Smooth muscle cell (in vitro differentiated cells): ENCODE results near the gene CACNA2D3. TPM values are rescaled to one million over a fixed set of nuclear protein-coding genes. Genes with fewer than 3 reads are reported as not detected.

Source experiments
- DNase-seq: peaks from one replicate; lab custom pipeline; 2025; ENCODE audit not compliant: unreplicated experiment; lab: John Stamatoyannopoulos, UW
- H2AFZ ChIP-seq: fragments of 200-600 bp; sonication (generic); 2 replicates; pipeline ENCODE4 v1.6.0; 2016; ENCODE audit warnings: antibody characterized with exemption, low read depth, mild to moderate bottlenecking
- H3F3A ChIP-seq: fragments of 200-600 bp; sonication (generic); 2 replicates; pipeline ENCODE4 v1.6.0; 2017; ENCODE audit warnings: antibody characterized with exemption, low read depth
- H3K27ac ChIP-seq: fragments of 200-600 bp; sonication (generic); 2 replicates; pipeline ENCODE4 v1.5.1; 2016; ENCODE audit warnings: low read depth, mild to moderate bottlenecking
- H3K27me3 ChIP-seq: fragments of 200-600 bp; sonication (generic); 2 replicates; pipeline ENCODE4 v1.6.1; 2016; ENCODE audit warnings: low read depth, mild to moderate bottlenecking
- H3K36me3 ChIP-seq: fragments of 200-600 bp; sonication (generic); 2 replicates; pipeline ENCODE4 v1.5.1; 2016; ENCODE audit warnings: low read depth
- H3K4me1 ChIP-seq: fragments of 200-600 bp; sonication (generic); 2 replicates; pipeline ENCODE4 v1.5.1; 2016; ENCODE audit warnings: low read depth
- H3K4me2 ChIP-seq: fragments of 200-600 bp; sonication (generic); 2 replicates; pipeline ENCODE4 v1.6.0; 2016; ENCODE audit warnings: mild to moderate bottlenecking
- H3K4me3 ChIP-seq: fragments of 200-600 bp; sonication (generic); 2 replicates; pipeline ENCODE4 v1.5.1; 2016; ENCODE audit warnings: mild to moderate bottlenecking
- H3K79me2 ChIP-seq: fragments of 200-600 bp; sonication (generic); 2 replicates; pipeline ENCODE4 v1.6.0; 2016; ENCODE audit warnings: low read depth, mild to moderate bottlenecking
- H3K9ac ChIP-seq: fragments of 200-600 bp; sonication (generic); 2 replicates; pipeline ENCODE4 v1.6.0; 2016; ENCODE audit warnings: low read depth
- H3K9me3 ChIP-seq: fragments of 200-600 bp; sonication (generic); replicated peaks from 2 replicates; pipeline ENCODE4 v1.5.1; 2016; ENCODE audit warnings: low read depth
- H4K20me1 ChIP-seq: fragments of 200-600 bp; sonication (generic); 2 replicates; pipeline ENCODE4 v1.6.0; 2016; ENCODE audit warnings: low read depth
- CTCF ChIP-seq: fragments of 200-600 bp; sonication (generic); IDR thresholded peaks from 2 replicates; pipeline ENCODE4 v1.5.1; 2017; ENCODE audit warnings: borderline replicate concordance, mild to moderate bottlenecking, antibody characterized with exemption; ENCODE audit not compliant: insufficient read depth, poor library complexity, severe bottlenecking
- WGBS: methylation state at CpG from one replicate; pipeline ENCODE4 v1.1.7; 2016; ENCODE audit warnings: low lambda C conversion rate; 5-methylcytosine and 5-hydroxymethylcytosine counted together
- polyA plus RNA-seq: library from polyadenylated mRNA; unstranded; fragments of >200 nt; fragmentation: Nextera tagmentation; extraction: Ambion mirVana; gene quantifications from 2 replicates; pipeline ENCODE4 v1.2.1, GENCODE V29; 2016
- total RNA-seq: library from RNA; depleted of rRNA; stranded (reverse); fragments of >200 nt; gene quantifications from 2 replicates; pipeline ENCODE4 v1.2.3, GENCODE V29; 2014

CACNA2D3 gene
- total and polyA plus RNA-seq, 2 experiments from 2014 or later: 0.15 to 0.90 TPM

DNA sequence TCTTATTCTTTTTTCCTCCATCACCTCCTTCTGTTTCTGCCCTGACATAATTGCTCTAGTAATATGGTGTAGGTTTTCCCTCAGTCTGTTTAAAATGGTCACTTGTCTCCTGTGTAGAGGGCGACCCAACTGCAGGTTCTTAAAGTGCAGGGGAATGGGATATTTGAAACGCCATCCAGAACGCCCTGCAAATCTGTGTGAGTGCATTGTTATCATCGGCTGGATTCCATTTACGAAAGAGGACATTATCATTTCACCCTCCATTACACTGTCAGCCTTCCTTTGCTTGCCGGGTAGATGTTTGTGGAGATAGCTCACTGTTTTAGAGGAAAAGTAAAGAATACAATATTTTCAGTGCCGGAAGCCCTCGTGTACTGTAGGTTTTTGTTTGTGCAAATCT lies 451.5 kb downstream of the CACNA2D3 start:
- Histone ChIP-seq H3K79me2 (no peaks in the 10 kb centered on the region), H3K36me3 (no peaks in the 10 kb centered on the region), H4K20me1 (no peaks in the 10 kb centered on the region), H3K27me3 (no peaks in the 10 kb centered on the region), H3K9me3 (no peaks in the 10 kb centered on the region), H2AFZ (no peak overlapping the region), H3K4me2 (no peak overlapping the region), H3K4me1 (no peaks in the 10 kb centered on the region), H3K9ac (no peak overlapping the region), H3K4me3 (no peak overlapping the region), H3F3A (no peaks in the 10 kb centered on the region), H3K27ac (no peak overlapping the region)
- no peak for TF ChIP-seq CTCF
- DNase-seq: no peak
- WGBS: 83% methylated on average over 8 of the region's 8 CpGs

GRCh38 chr3:54574906-54575617 lies 452.7 kb downstream of the CACNA2D3 start:
- no peak overlapping the region for H3K4me3 ChIP-seq
- no peak overlapping the region for H3K4me2 ChIP-seq

DNA sequence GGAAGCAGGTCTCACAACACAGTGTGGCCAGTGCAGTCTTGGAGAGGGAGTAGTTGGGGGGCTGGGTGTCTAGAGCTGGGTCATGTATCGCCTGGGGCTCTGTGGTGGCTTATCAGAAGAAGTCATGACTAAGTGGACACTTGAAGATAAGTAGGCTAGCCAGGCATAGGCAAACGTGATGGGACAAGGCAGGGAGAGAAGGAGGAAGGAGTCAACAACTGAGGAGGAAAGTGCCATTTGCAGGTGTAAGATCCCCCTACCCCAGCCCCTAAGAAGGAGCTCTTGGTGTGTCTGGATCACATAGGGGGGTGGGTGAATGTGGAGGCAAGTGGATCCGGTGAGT lies 453.2 kb downstream of the CACNA2D3 start:
- TF ChIP-seq CTCF: no peak
- H3K9ac ChIP-seq: no peak overlapping the region
- H3K36me3 ChIP-seq: no peaks in the 10 kb centered on the region
- H3K4me1 ChIP-seq: no peaks in the 10 kb centered on the region
- no peak overlapping the region for H3K27ac ChIP-seq
- WGBS: 32% methylated on average over 3 of the region's 3 CpGs
- DNase-seq: no peak
- H3K4me2 ChIP-seq: no peak overlapping the region
- no peaks in the 10 kb centered on the region for H3K9me3 ChIP-seq
- no peaks in the 10 kb centered on the region for H3K27me3 ChIP-seq
- H2AFZ ChIP-seq: no peak overlapping the region
- no peak overlapping the region for H3K4me3 ChIP-seq
- H4K20me1 ChIP-seq: no peaks in the 10 kb centered on the region
- H3F3A ChIP-seq: no peaks in the 10 kb centered on the region
- no peaks in the 10 kb centered on the region for H3K79me2 ChIP-seq

More at GRCh38 chr3:54574906-54575617, 452.7 kb downstream of the CACNA2D3 start:
- no peaks in the 10 kb centered on the region for H3K4me1 ChIP-seq
- DNase-seq: no peak
- H4K20me1 ChIP-seq: no peaks in the 10 kb centered on the region
- no peaks in the 10 kb centered on the region for H3K9me3 ChIP-seq
- WGBS: 97% methylated on average over 6 of the region's 6 CpGs
- H3K27me3 ChIP-seq: no peaks in the 10 kb centered on the region
- no peak overlapping the region for H3K9ac ChIP-seq
- H2AFZ ChIP-seq: no peak overlapping the region
- no peak overlapping the region for H3K27ac ChIP-seq
- H3K36me3 ChIP-seq: no peaks in the 10 kb centered on the region
- no peaks in the 10 kb centered on the region for H3F3A ChIP-seq
- no peaks in the 10 kb centered on the region for H3K79me2 ChIP-seq
- TF ChIP-seq CTCF: no peak

- no peak overlapping the region for H3K4me2 ChIP-seq
- no peak for TF ChIP-seq CTCF
- no peak overlapping the region for H3K9ac ChIP-seq
- H3K4me1 ChIP-seq: no peaks in the 10 kb centered on the region
- no peaks in the 10 kb centered on the region for H3K79me2 ChIP-seq
- no peaks in the 10 kb centered on the region for H3K36me3 ChIP-seq
- no peak overlapping the region for H2AFZ ChIP-seq
- DNase-seq: no peak
- H3K27ac ChIP-seq: no peak overlapping the region
- no peaks in the 10 kb centered on the region for H3F3A ChIP-seq
- no peaks in the 10 kb centered on the region for H3K9me3 ChIP-seq
- no peak overlapping the region for H3K4me3 ChIP-seq
- no peaks in the 10 kb centered on the region for H4K20me1 ChIP-seq
- H3K27me3 ChIP-seq: no peaks in the 10 kb centered on the region
- 83% methylated on average over 3 of the region's 3 CpGs for WGBS
These were observed 455.0 kb downstream of the CACNA2D3 start for GRCh38 chr3:54577313-54577712.
